NCI-H226 (cell line): ENCODE measurements around the gene ADAMTS2.

Source experiments
- DNase-seq: peaks from one replicate; pipeline ENCODE4 v3.0.0-alpha.2; 2015

Gene ADAMTS2

GRCh38 chr5:179371681-179372680, 26.7 kb upstream of the ADAMTS2 start:
- DNase-seq, result no peak

GRCh38 chr5:179371121-179371510, 25.9 kb upstream of the ADAMTS2 start:
- DNase-seq, result no peak

GRCh38 chr5:179370490-179371120, 25.3 kb upstream of the ADAMTS2 start:
- DNase-seq, result no peak

GRCh38 chr5:179369530-179369884, 24.2 kb upstream of the ADAMTS2 start:
- no peak for DNase-seq

GRCh38 chr5:179368806-179369529, 23.7 kb upstream of the ADAMTS2 start:
- no peak for DNase-seq

- no peak for DNase-seq
Observed at GRCh38 chr5:179368126-179368805, 23.0 kb upstream of the ADAMTS2 start.

- no peak for DNase-seq
Observed at GRCh38 chr5:179367491-179367890, 22.2 kb upstream of the ADAMTS2 start.

GRCh38 chr5:179362355-179362754, 17.1 kb upstream of the ADAMTS2 start:
- no peak for DNase-seq

GRCh38 chr5:179361037-179361603, 15.9 kb upstream of the ADAMTS2 start:
- DNase-seq, result peak; percentile 40

- no peak for DNase-seq
Observed at GRCh38 chr5:179357031-179357430, 11.8 kb upstream of the ADAMTS2 start.

- DNase-seq, result no peak
Observed at GRCh38 chr5:179355976-179356974, 11.0 kb upstream of the ADAMTS2 start.

- no peak for DNase-seq
Observed at GRCh38 chr5:179354305-179354882, 9.1 kb upstream of the ADAMTS2 start.

GRCh38 chr5:179348843-179349242, 3.6 kb upstream of the ADAMTS2 start:
- no peak for DNase-seq

- DNase-seq, result no peak
Observed at GRCh38 chr5:179348011-179348530, 2.8 kb upstream of the ADAMTS2 start.

GRCh38 chr5:179347581-179347980, 2.3 kb upstream of the ADAMTS2 start:
- DNase-seq, result no peak

- DNase-seq, result no peak
Observed at GRCh38 chr5:179346875-179347274, 1.6 kb upstream of the ADAMTS2 start.

GRCh38 chr5:179346401-179346800, 1.1 kb upstream of the ADAMTS2 start:
- no peak for DNase-seq

GRCh38 chr5:179345183-179345432, 153 bp downstream of the ADAMTS2 start:
- DNase-seq, result no peak

GRCh38 chr5:179344431-179345182, 654 bp downstream of the ADAMTS2 start:
- DNase-seq, result no peak
